Neural crest cell (in vitro differentiated cells): ENCODE measurements around the gene RIT2. TPM values are rescaled to one million over a fixed set of nuclear protein-coding genes. Genes with fewer than 3 reads are reported as not detected.

ENCODE experiments used
- DNase-seq: peaks from one replicate; pipeline ENCODE4 v3.0.0; 2021; ENCODE audit warnings: low read depth, mixed read lengths, low spot score
- H3K27ac Mint-ChIP-seq: one replicate; pipeline ENCODE4 v1.8.0; 2021; ENCODE audit warnings: mild to moderate bottlenecking, mixed read lengths; ENCODE audit not compliant: unreplicated experiment
- H3K27me3 Mint-ChIP-seq: 2 replicates; pipeline ENCODE4 v1.8.0; 2021; ENCODE audit warnings: low read depth, mild to moderate bottlenecking, mixed read lengths
- H3K36me3 Mint-ChIP-seq: 2 replicates; pipeline ENCODE4 v1.8.0; 2021; ENCODE audit warnings: low read depth, mild to moderate bottlenecking, mixed read lengths
- H3K4me1 Mint-ChIP-seq: 2 replicates; pipeline ENCODE4 v1.8.0; 2021; ENCODE audit warnings: mixed read lengths
- H3K4me3 Mint-ChIP-seq: one replicate; pipeline ENCODE4 v1.8.0; 2021; ENCODE audit warnings: mild to moderate bottlenecking, mixed read lengths
- H3K9me3 Mint-ChIP-seq: 2 replicates; pipeline ENCODE4 v1.8.0; 2021; ENCODE audit warnings: mixed read lengths
- total RNA-seq: library from RNA; stranded (reverse); gene quantifications from 2 replicates; pipeline ENCODE4 v1.2.1, GENCODE V29; 2021
- TF ChIP-seq, protein P1 (sequence below): fragments of 200-600 bp; sonication (generic); conservative IDR thresholded peaks from 2 replicates; pipeline ENCODE4 v1.5.0; 2021; ENCODE audit warnings: antibody characterized with exemption, mild to moderate bottlenecking

RIT2 gene
- total RNA-seq, 1 donor from 2014 or later = not detected

DNA sequence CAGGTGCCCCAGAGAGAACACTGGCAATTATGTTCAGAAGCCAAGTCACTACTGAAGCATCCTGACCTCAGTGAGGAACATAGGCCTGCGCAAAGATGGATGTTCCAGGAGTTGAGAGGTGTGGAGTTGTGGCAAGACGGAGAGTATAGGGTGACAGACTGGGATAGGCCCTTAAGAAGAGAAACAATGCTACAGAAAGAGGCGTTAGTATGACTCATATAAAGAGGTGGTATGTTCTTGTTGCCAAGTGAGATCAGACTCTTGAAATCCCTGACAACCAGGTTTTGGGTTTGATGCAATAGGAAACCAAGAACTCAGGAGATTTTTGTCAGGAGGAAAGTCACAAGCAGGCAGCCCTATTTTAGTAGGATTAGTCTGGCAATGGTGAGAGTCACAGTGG is 185.6 kb downstream of the RIT2 start:
- H3K27ac Mint-ChIP-seq = no peak overlapping the region
- no peak overlapping the region for H3K4me3 Mint-ChIP-seq
- no peaks in the 10 kb centered on the region for H3K27me3 Mint-ChIP-seq

GRCh38 chr18:42929181-42929580 is 186.3 kb downstream of the RIT2 start:
- Mint-ChIP-seq H3K36me3 (no peaks in the 10 kb centered on the region), H3K9me3 (no peaks in the 10 kb centered on the region), H3K4me1 (peaks cover 10% of the 10 kb centered on the region), H3K27me3 (no peaks in the 10 kb centered on the region), H3K27ac (no peak overlapping the region), H3K4me3 (no peak overlapping the region)
- no peak for DNase-seq
- TF ChIP-seq, protein P1, sequence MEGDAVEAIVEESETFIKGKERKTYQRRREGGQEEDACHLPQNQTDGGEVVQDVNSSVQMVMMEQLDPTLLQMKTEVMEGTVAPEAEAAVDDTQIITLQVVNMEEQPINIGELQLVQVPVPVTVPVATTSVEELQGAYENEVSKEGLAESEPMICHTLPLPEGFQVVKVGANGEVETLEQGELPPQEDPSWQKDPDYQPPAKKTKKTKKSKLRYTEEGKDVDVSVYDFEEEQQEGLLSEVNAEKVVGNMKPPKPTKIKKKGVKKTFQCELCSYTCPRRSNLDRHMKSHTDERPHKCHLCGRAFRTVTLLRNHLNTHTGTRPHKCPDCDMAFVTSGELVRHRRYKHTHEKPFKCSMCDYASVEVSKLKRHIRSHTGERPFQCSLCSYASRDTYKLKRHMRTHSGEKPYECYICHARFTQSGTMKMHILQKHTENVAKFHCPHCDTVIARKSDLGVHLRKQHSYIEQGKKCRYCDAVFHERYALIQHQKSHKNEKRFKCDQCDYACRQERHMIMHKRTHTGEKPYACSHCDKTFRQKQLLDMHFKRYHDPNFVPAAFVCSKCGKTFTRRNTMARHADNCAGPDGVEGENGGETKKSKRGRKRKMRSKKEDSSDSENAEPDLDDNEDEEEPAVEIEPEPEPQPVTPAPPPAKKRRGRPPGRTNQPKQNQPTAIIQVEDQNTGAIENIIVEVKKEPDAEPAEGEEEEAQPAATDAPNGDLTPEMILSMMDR = no peak

More for the DNA sequence above, 185.6 kb downstream of the RIT2 start:
- Mint-ChIP-seq H3K9me3 (no peaks in the 10 kb centered on the region), H3K4me1 (peaks cover 10% of the 10 kb centered on the region), H3K36me3 (no peaks in the 10 kb centered on the region)
- DNase-seq = no peak
- TF ChIP-seq, protein P1 = no peak

DNA sequence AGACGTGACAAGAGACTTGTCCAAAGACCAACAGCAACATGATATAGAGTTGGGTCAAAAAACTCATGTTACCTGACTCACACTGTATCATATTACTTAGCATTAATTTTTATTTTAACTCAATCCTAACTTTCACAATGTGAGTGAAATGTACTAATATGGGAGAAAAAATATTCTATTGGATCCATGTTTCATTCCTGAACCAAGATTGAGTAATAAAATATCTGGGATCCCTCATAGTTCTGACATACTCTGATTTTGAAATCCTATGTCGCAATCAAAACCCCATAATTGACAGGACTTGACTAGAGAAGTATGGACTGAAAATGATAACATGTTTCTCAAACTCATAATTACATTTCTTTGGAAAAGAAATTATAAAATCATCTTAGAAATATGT is 190.4 kb downstream of the RIT2 start:
- no peaks in the 10 kb centered on the region for H3K36me3 Mint-ChIP-seq
- H3K27me3 Mint-ChIP-seq = no peaks in the 10 kb centered on the region
- no peak overlapping the region for H3K27ac Mint-ChIP-seq
- TF ChIP-seq, protein P1 = no peak
- peaks cover 13% of the 10 kb centered on the region for H3K4me1 Mint-ChIP-seq
- no peak overlapping the region for H3K4me3 Mint-ChIP-seq
- no peak for DNase-seq
- H3K9me3 Mint-ChIP-seq = peaks cover 3% of the 10 kb centered on the region

GRCh38 chr18:42922363-42922762 is 193.1 kb downstream of the RIT2 start:
- H3K27me3 Mint-ChIP-seq = no peaks in the 10 kb centered on the region
- DNase-seq = no peak
- H3K4me3 Mint-ChIP-seq = no peak overlapping the region
- peaks cover 8% of the 10 kb centered on the region for H3K9me3 Mint-ChIP-seq
- TF ChIP-seq, protein P1 = no peak
- peaks cover 14% of the 10 kb centered on the region for H3K4me1 Mint-ChIP-seq
- no peaks in the 10 kb centered on the region for H3K36me3 Mint-ChIP-seq
- no peak overlapping the region for H3K27ac Mint-ChIP-seq

DNA sequence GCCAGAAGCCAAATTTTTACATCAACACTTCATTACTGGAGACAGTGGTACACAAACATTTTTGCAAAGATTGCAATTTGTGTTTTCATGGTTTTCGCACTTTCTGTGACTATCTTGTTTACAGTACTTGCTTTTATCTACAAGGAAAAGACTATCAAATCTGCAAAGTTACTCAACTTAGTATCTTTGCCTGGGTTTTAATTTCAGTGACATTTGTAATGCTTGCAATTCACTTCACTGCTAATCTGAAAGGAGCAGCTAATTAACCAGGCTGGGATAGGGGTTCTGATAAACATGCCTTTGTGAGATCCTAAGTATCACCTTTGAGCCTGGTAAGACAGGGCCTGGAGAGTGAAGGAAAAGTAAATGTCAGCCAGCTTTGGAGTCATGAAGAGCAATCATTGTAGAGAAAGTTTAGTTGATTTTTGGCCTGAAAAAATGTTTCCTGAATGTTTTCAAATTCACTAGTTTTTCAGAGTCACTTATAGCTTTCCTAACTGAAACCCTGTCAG is 194.2 kb downstream of the RIT2 start:
- DNase-seq = no peak
- Mint-ChIP-seq H3K27me3 (no peaks in the 10 kb centered on the region), H3K36me3 (no peaks in the 10 kb centered on the region), H3K4me1 (peaks cover 14% of the 10 kb centered on the region), H3K4me3 (no peak overlapping the region), H3K27ac (no peak overlapping the region), H3K9me3 (peaks cover 8% of the 10 kb centered on the region)
- TF ChIP-seq, protein P1 = no peak

DNA sequence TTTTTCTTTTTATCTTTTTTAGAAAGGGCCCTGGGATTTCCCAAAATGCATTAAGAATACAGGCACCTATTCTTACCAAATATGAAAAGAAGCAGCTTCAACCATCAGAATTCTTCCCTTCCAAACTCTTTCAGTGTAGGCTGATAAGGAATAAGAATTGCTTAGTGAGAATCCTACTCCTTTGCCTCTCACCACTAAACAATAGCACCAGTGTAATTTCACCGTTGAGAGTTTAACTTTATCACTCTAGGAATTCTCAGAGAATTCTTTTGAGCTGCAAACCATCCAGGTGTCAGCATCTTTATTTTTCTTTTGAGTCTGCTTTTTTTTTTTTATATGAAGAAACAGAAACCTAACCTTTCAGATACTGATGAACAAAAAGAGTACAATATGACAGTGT is 194.9 kb downstream of the RIT2 start:
- Mint-ChIP-seq H3K27me3 (no peaks in the 10 kb centered on the region), H3K36me3 (no peaks in the 10 kb centered on the region), H3K4me1 (peaks cover 14% of the 10 kb centered on the region), H3K9me3 (peaks cover 8% of the 10 kb centered on the region), H3K27ac (no peak overlapping the region), H3K4me3 (no peak overlapping the region)
- no peak for DNase-seq
- TF ChIP-seq, protein P1 = no peak
